ENCODE measurements around the gene CCDC102A. TPM values are rescaled to one million over a fixed set of nuclear protein-coding genes. Genes with fewer than 3 reads are reported as not detected.

CCDC102A gene
- total RNA-seq, 4 donors from 2014 or later, result 8.7 to 23.6 (median 22.0) TPM

GRCh38 chr16:57479205-57479975 lies 57.0 kb downstream of the CCDC102A start:
- intact Hi-C loops (cut with DNase I; ENCODE audit: low total_unique reads), result no loop called here
- Histone ChIP-seq H3K36me3 (no peaks in the 10 kb centered on the region), H3K27me3 (no peaks in the 10 kb centered on the region), H3K27ac (peak overlapping the region; percentile 55 to 66), H3K4me1 (peaks cover 0 to 9% of the 10 kb centered on the region in 2 donors), H3K9me3 (no peaks in the 10 kb centered on the region), H3K4me3 (peak overlapping the region; percentile 19 to 29)
- peak in 1 of 2 donors; percentile 61 for DNase-seq
- no peak for TF ChIP-seq CTCF (IDR thresholded peaks at IDR 0.05)
- no peak for TF ChIP-seq POLR2A (IDR thresholded peaks at IDR 0.05)

- DNase-seq, result no peak
- H3K27me3 ChIP-seq, result no peaks in the 10 kb centered on the region
- H3K4me1 ChIP-seq, result peaks cover 0 to 9% of the 10 kb centered on the region in 2 donors
- no peaks in the 10 kb centered on the region for H3K36me3 ChIP-seq
- TF ChIP-seq CTCF (IDR thresholded peaks at IDR 0.05), result no peak
- no peak for TF ChIP-seq POLR2A (IDR thresholded peaks at IDR 0.05)
- intact Hi-C loops (cut with DNase I; ENCODE audit: low total_unique reads), result no loop called here
- peak overlapping the region; percentile 55 to 66 for H3K27ac ChIP-seq
- H3K4me3 ChIP-seq, result peak overlapping the region; percentile 19 to 29
- no peaks in the 10 kb centered on the region for H3K9me3 ChIP-seq
Measured at GRCh38 chr16:57478396-57479204, 57.8 kb downstream of the CCDC102A start.

GRCh38 chr16:57477531-57478202 lies 58.7 kb downstream of the CCDC102A start:
- Histone ChIP-seq H3K4me1 (peaks cover 0 to 9% of the 10 kb centered on the region in 2 donors), H3K4me3 (no peak overlapping the region), H3K27me3 (no peaks in the 10 kb centered on the region), H3K36me3 (no peaks in the 10 kb centered on the region), H3K27ac (peak overlapping the region in 1 of 2 donors; percentile 26), H3K9me3 (no peaks in the 10 kb centered on the region)
- intact Hi-C loops (cut with DNase I; ENCODE audit: low total_unique reads), result no loop called here
- no peak for DNase-seq
- TF ChIP-seq POLR2A (IDR thresholded peaks at IDR 0.05) (no peak), CTCF (IDR thresholded peaks at IDR 0.05) (no peak)

GRCh38 chr16:57476546-57477410 lies 59.6 kb downstream of the CCDC102A start:
- H3K4me1 ChIP-seq, result peaks cover 0 to 9% of the 10 kb centered on the region in 2 donors
- intact Hi-C loops (cut with DNase I; ENCODE audit: low total_unique reads), result no loop called here
- peak overlapping the region in 1 of 2 donors; percentile 22 for H3K27ac ChIP-seq
- H3K27me3 ChIP-seq, result no peaks in the 10 kb centered on the region
- H3K4me3 ChIP-seq, result no peak overlapping the region
- no peaks in the 10 kb centered on the region for H3K36me3 ChIP-seq
- TF ChIP-seq CTCF (IDR thresholded peaks at IDR 0.05) (no peak), POLR2A (IDR thresholded peaks at IDR 0.05) (no peak)
- no peak for DNase-seq
- H3K9me3 ChIP-seq, result no peaks in the 10 kb centered on the region

Measured in uterus (tissue), 4 donors.